Activated T-helper 2 cell treated with anti-CD3 and anti-CD28 coated beads, Interferon-gamma antibody, Interleukin-2, Interleukin-4, amounts not matched to agents 10 μg/mL and 5 μg/mL and 100 μg/mL, durations not matched to agents 14 hours and 24 hours and 36 hours (primary cell): ENCODE results near the gene BTBD2. TPM values are rescaled to one million over a fixed set of nuclear protein-coding genes. Genes with fewer than 3 reads are reported as not detected.
A peak's percentile ranks its signal among the peaks of the same experiment; 100 is the strongest.

ENCODE experiments used
- DNase-seq: peaks from one replicate; pipeline ENCODE4 v3.0.0; 2021; ENCODE audit warnings: low spot score
- H3K27ac Mint-ChIP-seq: one replicate; pipeline ENCODE4 v1.8.0; 2021; ENCODE audit warnings: mixed read lengths
- H3K27me3 Mint-ChIP-seq: one replicate; pipeline ENCODE4 v1.8.0; 2021; ENCODE audit warnings: low read depth, mixed read lengths
- H3K36me3 Mint-ChIP-seq: one replicate; pipeline ENCODE4 v1.8.0; 2021; ENCODE audit warnings: low read depth, mixed read lengths
- H3K4me1 Mint-ChIP-seq: one replicate; pipeline ENCODE4 v1.8.0; 2021; ENCODE audit warnings: low read depth, mixed read lengths
- H3K4me3 Mint-ChIP-seq: one replicate; pipeline ENCODE4 v1.8.0; 2021; ENCODE audit warnings: low read depth, mild to moderate bottlenecking, moderate library complexity, mixed read lengths
- H3K9me3 Mint-ChIP-seq: one replicate; pipeline ENCODE4 v1.8.0; 2021; ENCODE audit warnings: mixed read lengths
- intact Hi-C: fragments of 100-400 bp; cut with micrococcal nuclease; formaldehyde crosslinking; loops from one replicate; pipeline ENCODE4 v1.15.1; 2023
- total RNA-seq: library from RNA; stranded (reverse); gene quantifications from 2 replicates; pipeline ENCODE4 v1.2.3, GENCODE V29; 2022

The BTBD2 gene
- total RNA-seq, 1 donor from 2014 or later = 47.0 TPM

- intact Hi-C loops = no loop called here
- no peak for DNase-seq
- no peak overlapping the region for H3K27ac Mint-ChIP-seq
Measured at GRCh38 chr19:1947651-1948209, 67.8 kb downstream of the BTBD2 start.

GRCh38 chr19:1945899-1946298, 69.6 kb downstream of the BTBD2 start:
- H3K36me3 Mint-ChIP-seq = peaks cover 25% of the 10 kb centered on the region
- H3K9me3 Mint-ChIP-seq = no peaks in the 10 kb centered on the region
- H3K4me1 Mint-ChIP-seq = peaks cover 17% of the 10 kb centered on the region
- no peak overlapping the region for H3K27ac Mint-ChIP-seq
- peak overlapping the region; percentile 22 for H3K4me3 Mint-ChIP-seq
- no peak for DNase-seq
- H3K27me3 Mint-ChIP-seq = no peaks in the 10 kb centered on the region
- intact Hi-C loops = no loop called here

More at GRCh38 chr19:1947651-1948209, 67.8 kb downstream of the BTBD2 start:
- peaks cover 26% of the 10 kb centered on the region for H3K36me3 Mint-ChIP-seq
- no peak overlapping the region for H3K4me3 Mint-ChIP-seq
- no peaks in the 10 kb centered on the region for H3K27me3 Mint-ChIP-seq
- peaks cover 15% of the 10 kb centered on the region for H3K4me1 Mint-ChIP-seq
- H3K9me3 Mint-ChIP-seq = no peaks in the 10 kb centered on the region

- DNase-seq = no peak
- H3K36me3 Mint-ChIP-seq = peaks cover 18% of the 10 kb centered on the region
- H3K27me3 Mint-ChIP-seq = no peaks in the 10 kb centered on the region
- intact Hi-C loops = no loop called here
- no peak overlapping the region for H3K27ac Mint-ChIP-seq
- H3K4me1 Mint-ChIP-seq = peaks cover 20% of the 10 kb centered on the region
- no peaks in the 10 kb centered on the region for H3K9me3 Mint-ChIP-seq
- H3K4me3 Mint-ChIP-seq = no peak overlapping the region
Measured at GRCh38 chr19:1944916-1945561, 70.5 kb downstream of the BTBD2 start.

- H3K36me3 Mint-ChIP-seq = peaks cover 16% of the 10 kb centered on the region
- no peaks in the 10 kb centered on the region for H3K27me3 Mint-ChIP-seq
- intact Hi-C loops = no loop called here
- DNase-seq = no peak
- H3K4me1 Mint-ChIP-seq = peaks cover 26% of the 10 kb centered on the region
- H3K27ac Mint-ChIP-seq = no peak overlapping the region
- H3K4me3 Mint-ChIP-seq = peak overlapping the region; percentile 5
- no peaks in the 10 kb centered on the region for H3K9me3 Mint-ChIP-seq
Measured at GRCh38 chr19:1944088-1944915, 71.2 kb downstream of the BTBD2 start.

GRCh38 chr19:1943661-1944087, 71.8 kb downstream of the BTBD2 start:
- H3K9me3 Mint-ChIP-seq = no peaks in the 10 kb centered on the region
- peaks cover 26% of the 10 kb centered on the region for H3K4me1 Mint-ChIP-seq
- intact Hi-C loops = no loop called here
- peaks cover 14% of the 10 kb centered on the region for H3K36me3 Mint-ChIP-seq
- no peaks in the 10 kb centered on the region for H3K27me3 Mint-ChIP-seq
- H3K4me3 Mint-ChIP-seq = peak overlapping the region; percentile 94
- DNase-seq = no peak
- H3K27ac Mint-ChIP-seq = peak overlapping the region; percentile 90

- H3K27me3 Mint-ChIP-seq = no peaks in the 10 kb centered on the region
- H3K27ac Mint-ChIP-seq = peak overlapping the region; percentile 90
- H3K36me3 Mint-ChIP-seq = peaks cover 14% of the 10 kb centered on the region
- H3K9me3 Mint-ChIP-seq = no peaks in the 10 kb centered on the region
- no peak for DNase-seq
- intact Hi-C loops = no loop called here
- H3K4me3 Mint-ChIP-seq = peak overlapping the region; percentile 94
- H3K4me1 Mint-ChIP-seq = peaks cover 26% of the 10 kb centered on the region
Measured at GRCh38 chr19:1942934-1943555, 72.5 kb downstream of the BTBD2 start.

GRCh38 chr19:1942078-1942933, 73.2 kb downstream of the BTBD2 start:
- H3K36me3 Mint-ChIP-seq = peaks cover 14% of the 10 kb centered on the region
- H3K27me3 Mint-ChIP-seq = no peaks in the 10 kb centered on the region
- no peaks in the 10 kb centered on the region for H3K9me3 Mint-ChIP-seq
- H3K27ac Mint-ChIP-seq = peak overlapping the region; percentile 90
- peaks cover 26% of the 10 kb centered on the region for H3K4me1 Mint-ChIP-seq
- H3K4me3 Mint-ChIP-seq = peak overlapping the region; percentile 94
- intact Hi-C loops = no loop called here
- peak; percentile 81 for DNase-seq

- intact Hi-C loops = no loop called here
- H3K4me3 Mint-ChIP-seq = peak within 1 kb of the TSS; percentile 94
Measured at GRCh38 chr19:1941146-1942077, 74.1 kb downstream of the BTBD2 start, which contains the start of gene CSNK1G2. TSS of gene CSNK1G2 (plus strand) at chr19:1941172. CDS start at chr19:1969773, 28,601 bp downstream.

GRCh38 chr19:1938071-1938470, 77.4 kb downstream of the BTBD2 start:
- no peaks in the 10 kb centered on the region for H3K9me3 Mint-ChIP-seq
- peaks cover 23% of the 10 kb centered on the region for H3K36me3 Mint-ChIP-seq
- H3K4me1 Mint-ChIP-seq = peaks cover 17% of the 10 kb centered on the region
- no peak for DNase-seq
- H3K27ac Mint-ChIP-seq = peak overlapping the region; percentile 33
- intact Hi-C loops = no loop called here
- H3K4me3 Mint-ChIP-seq = no peak overlapping the region
- no peaks in the 10 kb centered on the region for H3K27me3 Mint-ChIP-seq

More at GRCh38 chr19:1941146-1942077, 74.1 kb downstream of the BTBD2 start, which contains the start of gene CSNK1G2:
- DNase-seq = no peak
- Mint-ChIP-seq H3K27ac (peak within 1 kb of the TSS; percentile 92), H3K4me1 (peaks cover 26% of the 10 kb centered on the region), H3K36me3 (peaks cover 18% of the 10 kb centered on the region), H3K27me3 (no peaks in the 10 kb centered on the region), H3K9me3 (no peaks in the 10 kb centered on the region)

GRCh38 chr19:1936916-1937610, 78.5 kb downstream of the BTBD2 start:
- no peak overlapping the region for H3K4me3 Mint-ChIP-seq
- peaks cover 24% of the 10 kb centered on the region for H3K36me3 Mint-ChIP-seq
- peaks cover 4% of the 10 kb centered on the region for H3K9me3 Mint-ChIP-seq
- H3K27ac Mint-ChIP-seq = peak overlapping the region; percentile 38
- peaks cover 13% of the 10 kb centered on the region for H3K4me1 Mint-ChIP-seq
- intact Hi-C loops = no loop called here
- no peak for DNase-seq
- no peaks in the 10 kb centered on the region for H3K27me3 Mint-ChIP-seq

- DNase-seq = no peak
- H3K27ac Mint-ChIP-seq = no peak overlapping the region
- H3K4me3 Mint-ChIP-seq = no peak overlapping the region
- peaks cover 27% of the 10 kb centered on the region for H3K36me3 Mint-ChIP-seq
- peaks cover 9% of the 10 kb centered on the region for H3K9me3 Mint-ChIP-seq
- intact Hi-C loops = no loop called here
- no peaks in the 10 kb centered on the region for H3K27me3 Mint-ChIP-seq
- peaks cover 13% of the 10 kb centered on the region for H3K4me1 Mint-ChIP-seq
Measured at GRCh38 chr19:1936430-1936829, 79.1 kb downstream of the BTBD2 start.
